ENCODE data around the gene HOXA1.
A peak's percentile ranks its signal among the peaks of the same experiment; 100 is the strongest.

Gene HOXA1

GRCh38 chr7:27131390-27131819 lies 35.6 kb upstream of the HOXA1 start:
- no peak for DNase-seq

- peak; percentile 75 for DNase-seq
Measured at GRCh38 chr7:27130540-27131389, 35.0 kb upstream of the HOXA1 start, which contains the start of gene HOXA4. Gene HOXA4 (minus strand): TSS chr7:27130757. CDS start chr7:27130733, 24 bp downstream.

- peak; percentile 44 for DNase-seq
Measured at GRCh38 chr7:27129729-27130539, 34.1 kb upstream of the HOXA1 start.

GRCh38 chr7:27128776-27129728 lies 33.3 kb upstream of the HOXA1 start:
- DNase-seq, result no peak

- DNase-seq, result no peak
Measured at GRCh38 chr7:27128034-27128433, 32.2 kb upstream of the HOXA1 start.

- no peak for DNase-seq
Measured at GRCh38 chr7:27126596-27127327, 31.0 kb upstream of the HOXA1 start.

- DNase-seq, result no peak
Measured at GRCh38 chr7:27125986-27126394, 30.2 kb upstream of the HOXA1 start.

GRCh38 chr7:27124902-27125689 lies 29.3 kb upstream of the HOXA1 start:
- no peak for DNase-seq

- no peak for DNase-seq
Measured at GRCh38 chr7:27124096-27124901, 28.5 kb upstream of the HOXA1 start.

GRCh38 chr7:27123477-27124053 lies 27.8 kb upstream of the HOXA1 start:
- no peak for DNase-seq

- peak; percentile 30 for DNase-seq
Measured at GRCh38 chr7:27123007-27123476, 27.2 kb upstream of the HOXA1 start.

- DNase-seq, result no peak
Measured at GRCh38 chr7:27122077-27122910, 26.5 kb upstream of the HOXA1 start.

- DNase-seq, result no peak
Measured at GRCh38 chr7:27121684-27122076, 25.9 kb upstream of the HOXA1 start.

GRCh38 chr7:27119412-27119911 lies 23.7 kb upstream of the HOXA1 start:
- DNase-seq, result no peak

GRCh38 chr7:27118580-27118979 lies 22.8 kb upstream of the HOXA1 start:
- no peak for DNase-seq

- no peak for DNase-seq
Measured at GRCh38 chr7:27117887-27118491, 22.2 kb upstream of the HOXA1 start.

GRCh38 chr7:27116962-27117886 lies 21.4 kb upstream of the HOXA1 start:
- DNase-seq, result no peak
